ENCODE data around the gene KSR1.
A peak's percentile ranks its signal among the peaks of the same experiment; 100 is the strongest.

KSR1 gene

DNA sequence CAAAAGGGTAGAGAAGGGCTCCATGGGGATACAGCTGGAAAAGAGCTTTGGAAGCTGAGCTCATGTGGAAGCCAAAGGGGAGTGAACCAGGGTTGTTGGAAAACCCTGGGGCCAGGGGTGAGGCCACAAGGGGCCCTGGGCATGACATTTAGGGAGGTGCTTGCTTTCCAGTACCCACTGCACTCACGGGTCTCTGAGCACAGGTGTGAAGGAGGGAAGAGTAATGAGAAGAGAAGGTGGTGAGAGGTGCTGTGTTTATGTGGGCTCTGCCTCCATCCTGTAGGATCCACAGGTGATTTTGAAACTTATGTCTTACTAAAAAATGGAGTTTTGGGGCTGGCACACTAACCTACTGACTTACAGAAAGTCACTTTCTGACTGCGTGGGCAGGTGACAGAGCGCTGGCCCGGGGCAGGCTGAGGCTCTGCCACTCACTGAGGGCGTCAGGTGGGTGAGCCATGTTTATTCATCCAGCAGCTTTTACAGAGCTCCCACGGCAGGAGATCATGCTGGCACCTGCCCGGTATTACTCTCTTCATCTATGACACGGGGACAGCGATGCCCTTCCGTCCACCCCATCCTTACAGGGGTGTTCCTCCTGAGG, 18.9 kb downstream of the KSR1 start:
- DNase-seq: peak in 1 of 5 donors; percentile 29

DNA sequence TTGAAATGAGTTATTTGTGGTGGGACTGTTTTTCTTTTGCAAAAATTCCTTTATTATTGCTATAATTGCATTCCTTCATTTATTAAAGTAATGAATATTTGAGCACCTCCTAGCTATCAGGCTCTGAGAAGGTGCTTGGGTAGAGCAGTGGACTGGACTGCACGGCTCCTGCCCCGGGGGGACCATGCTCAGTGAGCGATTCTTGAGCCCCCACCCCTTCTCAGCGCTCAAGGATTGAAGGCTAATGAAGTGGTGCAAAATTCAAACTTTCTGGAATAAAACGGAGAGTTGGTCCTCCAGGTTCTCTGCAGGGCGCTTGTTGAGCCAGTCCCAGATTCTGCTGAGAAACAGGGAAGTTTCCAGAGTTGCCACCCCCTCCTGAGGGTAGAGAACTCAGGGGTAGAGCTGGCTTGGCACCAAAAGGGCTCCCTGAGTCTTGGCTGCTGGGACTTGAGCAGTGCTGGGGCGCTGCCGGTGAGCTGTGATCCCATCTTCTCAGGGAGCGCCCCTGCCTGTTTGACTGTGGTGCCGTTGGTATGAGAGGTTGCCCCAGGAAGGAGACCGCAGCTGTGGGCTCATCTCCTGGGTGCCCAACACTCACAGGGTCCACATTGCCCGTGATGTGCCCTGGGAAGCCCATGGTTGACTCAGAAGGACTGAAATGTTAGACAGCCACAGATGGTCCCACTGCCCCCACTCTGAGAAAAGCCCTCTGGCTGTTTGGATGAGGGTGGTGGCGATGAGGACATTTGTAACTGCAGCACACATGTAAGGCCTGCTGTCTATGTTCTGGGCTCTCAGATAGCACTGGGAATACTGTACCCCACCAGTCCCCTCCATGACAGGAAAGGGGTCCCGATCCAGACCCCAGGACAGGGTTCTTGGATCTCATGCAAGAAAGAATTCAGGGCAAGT, 20.0 kb downstream of the KSR1 start:
- DNase-seq: no peak

DNA sequence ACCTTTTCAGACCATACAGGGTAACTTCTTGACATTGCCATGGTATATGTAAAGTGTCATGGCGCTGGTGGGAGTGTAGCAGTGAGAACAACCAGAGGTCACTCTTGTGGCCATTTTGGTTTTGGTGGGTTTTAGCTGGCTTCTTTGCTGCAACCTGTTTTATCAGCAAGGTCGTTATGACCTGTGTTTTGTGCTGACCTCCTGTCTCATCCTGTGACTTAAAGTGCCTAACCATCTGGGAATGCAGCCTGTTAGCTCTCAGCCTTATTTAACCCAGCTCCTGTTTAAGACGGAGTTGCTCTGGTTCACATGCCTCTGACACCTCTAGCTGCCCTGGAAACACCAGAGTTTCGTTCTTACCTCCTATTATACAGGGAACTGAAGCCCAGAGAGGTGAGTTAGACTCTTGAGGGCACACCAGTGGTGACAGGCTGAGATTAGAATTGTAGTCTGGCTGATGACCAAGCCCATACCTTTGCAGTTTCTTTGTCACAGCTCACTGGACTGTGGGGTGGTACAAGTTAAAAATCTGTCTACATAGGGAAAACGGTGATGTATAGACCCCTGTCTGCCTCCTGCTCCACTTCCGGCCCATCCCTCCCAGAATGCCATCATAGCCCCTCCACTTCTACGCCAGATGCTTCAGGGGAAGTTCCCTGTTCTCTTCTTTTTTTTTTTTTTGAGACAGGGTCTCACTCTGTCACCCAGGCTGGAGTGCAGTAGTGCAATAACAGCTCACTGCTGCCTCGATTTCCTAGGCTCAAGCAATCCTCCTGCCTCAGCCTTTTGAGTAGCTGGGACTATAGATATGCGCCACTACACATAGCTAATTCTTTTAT, 21.0 kb downstream of the KSR1 start:
- no peak for DNase-seq

DNA sequence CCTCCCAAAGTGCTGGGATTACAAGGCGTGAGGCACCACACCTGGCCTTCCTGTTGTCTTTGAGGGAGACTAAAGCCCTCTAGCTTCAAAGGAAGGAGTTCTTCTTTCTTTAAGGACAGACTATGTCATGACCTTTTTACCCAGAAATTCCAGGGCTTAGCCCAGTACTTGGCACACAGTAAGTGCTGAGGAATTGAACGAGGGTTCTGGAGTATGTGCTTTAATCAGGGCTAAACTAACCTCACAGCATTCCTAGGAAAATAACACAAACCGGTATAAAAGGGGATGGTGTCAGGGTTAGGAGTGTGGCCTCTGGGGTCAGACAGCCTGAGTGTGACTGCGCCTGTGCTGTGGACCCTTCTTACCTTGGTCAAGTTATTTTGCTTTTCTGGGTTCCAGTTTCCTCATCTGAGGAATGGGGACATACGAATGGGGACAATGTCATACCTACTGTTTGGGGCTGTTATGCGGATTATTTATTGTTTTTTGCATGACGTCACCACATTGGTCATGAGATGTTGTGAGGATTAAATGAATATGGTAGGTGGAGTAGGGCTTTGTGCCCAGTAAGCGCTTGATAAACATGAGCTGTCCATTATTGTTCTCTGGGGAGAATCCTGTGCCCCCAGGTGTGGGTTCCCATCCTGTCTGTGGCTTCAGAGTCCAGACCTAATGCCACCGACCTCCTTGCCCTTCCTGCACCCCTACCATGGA, 21.9 kb downstream of the KSR1 start:
- no peak for DNase-seq

DNA sequence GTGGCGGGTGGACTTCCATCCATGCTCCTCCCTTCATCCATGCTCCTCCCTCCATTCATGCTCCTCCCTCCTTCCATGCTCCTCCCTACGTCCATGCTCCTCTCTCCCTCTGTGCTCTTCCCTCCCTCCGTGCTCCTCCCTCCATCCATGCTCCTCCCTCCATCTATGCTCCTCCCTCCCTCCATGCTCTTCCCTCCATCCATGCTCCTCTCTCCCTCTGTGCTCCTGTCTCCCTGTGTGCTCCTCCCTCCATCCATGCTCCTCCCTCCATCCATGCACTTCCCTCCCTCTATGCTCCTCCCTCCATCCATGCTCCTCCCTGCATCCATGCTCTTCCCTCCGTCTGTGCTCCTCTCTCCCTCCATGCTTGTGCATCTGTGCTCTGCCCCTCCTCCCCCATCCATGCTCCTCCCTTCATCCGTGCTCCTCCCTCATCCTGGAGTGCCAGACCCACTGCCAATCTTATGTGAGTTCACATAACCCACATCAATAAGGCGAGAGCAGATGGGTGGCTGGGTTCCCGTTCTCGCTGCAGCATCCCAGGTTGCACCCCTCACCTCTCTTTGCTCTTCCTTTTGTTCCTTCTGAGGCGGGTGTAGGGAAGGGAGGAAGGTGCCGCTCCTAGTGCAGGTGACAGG, 22.8 kb downstream of the KSR1 start:
- DNase-seq: no peak

DNA sequence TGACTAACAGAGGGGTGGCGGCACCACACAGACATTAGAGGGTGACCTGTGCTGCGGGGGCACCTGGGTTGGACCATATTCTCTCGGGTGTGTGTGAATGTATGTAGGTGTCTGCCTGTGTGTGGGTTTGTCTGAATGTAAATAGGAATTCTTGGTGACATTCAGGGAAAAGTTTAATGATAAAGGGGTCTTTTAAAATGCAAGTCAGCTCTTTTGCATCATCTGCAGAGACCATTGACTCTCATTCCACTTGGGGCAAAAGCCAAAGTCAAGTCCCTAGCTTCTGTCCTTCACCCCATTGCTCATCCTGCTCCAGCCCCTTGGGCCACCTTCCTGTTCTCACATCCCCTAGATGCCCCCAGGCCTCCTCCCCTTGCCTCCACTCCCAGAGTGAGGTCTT, 23.6 kb downstream of the KSR1 start:
- DNase-seq: no peak

DNA sequence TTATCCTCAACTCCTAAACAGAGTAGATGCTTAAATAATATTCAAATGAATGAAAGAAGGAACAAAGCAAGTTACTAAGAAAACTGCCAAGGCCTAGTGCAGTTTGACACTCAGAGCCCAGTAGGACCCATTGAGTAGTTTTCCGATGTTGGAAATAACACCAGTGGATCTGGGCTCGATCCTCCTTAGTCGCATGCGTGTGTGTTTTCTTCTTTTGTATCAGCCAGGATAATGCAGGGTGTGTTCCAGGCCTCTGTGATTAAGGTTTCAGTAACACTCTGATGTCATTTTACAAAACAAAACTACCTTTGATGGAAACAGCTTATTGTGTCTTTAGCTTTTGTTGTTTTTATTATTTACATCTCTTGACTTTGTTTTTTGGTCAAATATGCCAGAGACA, 24.5 kb downstream of the KSR1 start:
- DNase-seq: no peak

DNA sequence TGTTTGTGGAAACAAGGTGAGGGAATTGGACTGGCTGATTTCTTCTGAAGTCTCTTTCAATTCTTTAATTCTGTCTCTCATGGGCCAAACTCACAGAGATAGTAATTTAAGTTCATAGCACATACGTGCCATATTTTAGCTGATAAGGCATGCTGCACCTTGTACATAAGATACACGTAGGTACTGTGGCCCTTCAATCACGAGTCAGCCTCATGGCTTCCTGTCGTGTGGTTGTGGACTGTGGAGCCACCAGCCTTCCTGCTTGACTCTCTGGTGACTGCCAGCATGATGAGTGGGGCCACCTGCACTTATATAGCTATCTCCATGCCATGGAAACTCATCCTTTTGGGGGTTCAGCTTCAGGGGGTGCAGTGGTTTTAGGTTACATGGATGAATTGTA, 25.1 kb downstream of the KSR1 start:
- peak in 4 of 5 donors; percentile 26 to 79 (median 37) for DNase-seq

DNA sequence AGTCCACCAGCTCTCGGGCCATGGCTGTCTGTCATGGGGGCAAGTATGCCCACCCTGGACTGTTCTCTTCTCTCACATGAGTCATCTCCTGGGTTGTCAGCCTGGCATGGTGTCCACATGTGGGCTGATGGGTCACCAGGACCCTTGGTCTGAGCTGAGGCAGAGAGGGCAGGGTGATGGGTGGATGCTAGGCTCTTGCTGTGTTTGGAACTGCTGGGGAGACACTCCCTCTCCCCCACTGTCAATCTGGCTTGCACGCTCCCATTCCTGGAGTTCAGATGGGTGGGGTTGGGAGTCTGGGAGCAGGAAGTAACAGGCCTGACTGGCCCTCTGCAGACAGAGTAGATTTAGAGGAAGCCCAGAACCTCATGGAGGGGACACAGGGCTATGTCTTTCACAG, 28.9 kb downstream of the KSR1 start:
- DNase-seq: no peak

DNA sequence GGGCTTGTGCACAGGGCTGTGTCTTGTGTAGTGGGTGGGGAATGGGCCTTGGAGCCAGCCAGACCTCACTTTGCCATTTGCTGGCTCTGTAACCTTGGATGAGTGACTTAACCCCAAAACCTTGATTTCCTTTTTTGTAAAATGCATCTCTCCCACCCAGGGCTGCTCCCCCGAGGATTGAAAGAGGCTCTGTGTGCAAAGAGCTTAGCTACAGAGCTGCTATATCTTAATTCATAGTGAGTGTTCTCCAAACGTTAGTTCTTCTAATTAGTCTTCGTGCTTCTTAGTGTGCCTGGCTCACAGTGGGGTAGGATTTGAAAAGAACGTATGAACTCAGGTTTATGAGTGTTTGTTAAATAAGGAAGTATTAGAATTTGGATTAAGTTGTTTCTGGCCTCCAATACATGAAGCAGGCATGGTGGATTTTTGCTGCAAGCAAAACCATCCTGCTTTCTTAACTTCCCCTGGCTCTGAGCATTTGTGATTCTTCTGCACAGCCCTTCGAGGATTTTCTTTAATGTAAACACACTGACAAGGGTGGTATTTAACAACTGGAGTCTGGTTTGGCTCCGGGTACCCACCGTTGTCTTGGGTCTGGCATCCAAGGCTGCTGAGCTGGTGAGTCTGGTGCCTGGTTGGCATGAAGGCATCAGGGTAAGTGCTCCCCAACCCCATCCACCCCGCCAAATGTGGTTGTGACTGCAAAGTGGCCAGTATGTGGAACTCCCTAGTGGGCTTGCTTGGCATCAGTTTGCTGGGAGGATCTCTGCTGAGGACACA, 29.7 kb downstream of the KSR1 start:
- DNase-seq: no peak

DNA sequence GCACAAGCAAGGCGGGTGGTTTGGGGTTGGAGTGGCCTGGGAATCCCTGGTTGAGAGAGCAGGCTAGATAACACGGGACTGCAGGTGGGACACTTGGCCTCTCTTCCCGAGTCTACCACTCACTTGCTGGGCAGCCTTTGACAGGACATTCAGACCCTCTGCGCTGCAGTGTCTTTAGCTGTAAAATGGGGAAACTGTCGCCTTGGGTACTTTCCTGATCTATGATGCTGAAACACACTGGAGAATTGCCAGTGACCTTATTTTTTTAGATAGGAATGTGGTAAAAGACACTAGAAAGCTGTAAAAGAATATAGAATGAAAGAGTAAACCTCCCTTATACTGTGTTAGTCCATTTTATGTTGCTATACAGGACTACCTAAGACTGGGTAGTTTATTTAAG, 30.5 kb downstream of the KSR1 start:
- DNase-seq: no peak

DNA sequence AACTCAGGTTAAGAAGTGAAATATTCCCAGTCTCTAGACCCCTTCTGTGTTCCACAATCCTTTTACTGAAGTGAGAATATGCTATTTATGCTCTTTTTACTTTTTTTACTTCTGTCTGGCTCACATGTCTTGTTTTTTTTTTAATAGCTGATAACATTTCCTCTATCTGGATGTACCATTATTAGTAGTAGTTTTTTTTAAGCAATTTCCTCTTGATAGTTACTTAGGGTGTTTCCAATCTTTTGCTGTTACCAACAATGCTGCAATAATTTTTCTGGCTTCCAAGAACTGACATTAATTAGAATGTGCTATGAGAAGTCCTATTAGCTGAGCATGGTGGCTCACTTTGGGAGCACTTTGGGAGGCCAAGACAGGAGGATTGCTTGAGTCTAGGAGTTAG, 32.0 kb downstream of the KSR1 start:
- no peak for DNase-seq

DNA sequence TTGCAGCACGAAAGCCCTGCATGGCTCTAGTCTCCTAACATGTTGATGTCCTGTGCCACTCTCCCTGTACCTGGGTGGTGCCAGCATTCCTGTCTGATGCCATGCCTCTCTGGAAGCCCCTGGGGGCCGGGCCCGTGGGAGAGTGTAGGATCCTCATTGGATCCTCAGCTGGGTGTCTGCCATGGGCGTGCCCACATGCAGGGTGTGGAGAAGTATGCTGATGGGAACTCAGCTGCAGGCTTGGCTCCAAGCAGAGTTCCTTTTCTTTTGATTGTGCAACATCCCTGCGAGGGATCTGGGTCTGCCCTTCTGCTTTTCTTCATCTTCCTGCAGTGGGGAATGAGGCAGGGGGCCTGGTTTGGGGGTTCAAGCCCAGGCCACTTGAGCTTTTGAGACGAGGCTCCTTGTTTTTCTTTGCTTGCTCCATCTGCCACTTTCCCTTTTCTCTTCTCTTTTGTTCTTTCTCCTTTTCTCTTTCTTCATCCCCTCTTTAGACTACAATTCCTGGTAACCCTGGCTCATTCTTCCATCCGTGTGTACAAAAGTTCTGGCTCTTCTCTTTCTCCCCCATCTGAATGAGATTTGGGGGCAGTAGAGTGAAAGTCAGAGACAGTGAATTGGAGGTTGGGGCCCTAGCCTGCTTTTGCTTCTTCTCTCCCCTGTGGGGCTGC, 32.9 kb downstream of the KSR1 start:
- DNase-seq: no peak

DNA sequence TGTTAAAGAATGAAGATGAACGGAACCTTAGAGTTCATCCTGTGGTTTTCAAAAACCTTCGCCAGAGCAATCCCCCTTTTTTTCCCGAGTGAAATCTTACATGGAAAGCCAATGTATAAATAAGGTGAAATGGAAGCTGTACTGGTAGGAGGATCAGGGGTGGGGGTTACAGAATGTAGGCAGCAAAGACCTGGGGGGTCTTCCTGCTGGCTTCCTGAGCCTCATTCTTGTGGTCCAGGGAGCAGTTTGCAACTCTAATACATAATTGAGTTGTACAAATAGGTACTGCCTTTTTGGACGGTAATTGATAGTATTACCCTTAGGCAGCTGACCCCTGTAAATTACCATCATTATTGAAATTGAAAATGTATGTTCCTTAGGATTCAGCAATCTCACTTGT, 34.1 kb downstream of the KSR1 start:
- no peak for DNase-seq

DNA sequence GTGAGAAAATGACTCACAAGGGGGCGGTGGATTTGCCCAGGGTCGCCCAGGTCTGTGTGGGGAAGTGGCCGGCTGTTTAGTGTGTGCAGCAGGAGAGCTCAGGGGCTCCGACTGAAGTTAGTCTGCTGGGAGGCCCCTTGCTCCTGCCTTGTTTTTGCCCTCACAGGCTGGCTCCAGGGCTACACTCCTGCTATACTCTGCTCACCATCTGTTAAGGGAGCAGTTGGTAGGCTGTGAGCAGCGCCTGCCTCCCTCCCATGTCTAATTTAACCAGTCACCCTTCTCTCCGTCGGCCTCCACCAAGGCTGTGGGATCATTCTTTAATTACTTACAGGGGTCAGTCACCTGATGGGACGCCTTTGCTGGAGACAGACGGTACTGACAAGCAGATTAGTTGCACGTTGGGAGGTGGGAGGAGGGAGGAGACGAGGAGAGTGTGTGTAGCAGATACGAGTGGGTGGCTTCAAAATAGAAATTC, 35.5 kb downstream of the KSR1 start:
- no peak for DNase-seq

DNA sequence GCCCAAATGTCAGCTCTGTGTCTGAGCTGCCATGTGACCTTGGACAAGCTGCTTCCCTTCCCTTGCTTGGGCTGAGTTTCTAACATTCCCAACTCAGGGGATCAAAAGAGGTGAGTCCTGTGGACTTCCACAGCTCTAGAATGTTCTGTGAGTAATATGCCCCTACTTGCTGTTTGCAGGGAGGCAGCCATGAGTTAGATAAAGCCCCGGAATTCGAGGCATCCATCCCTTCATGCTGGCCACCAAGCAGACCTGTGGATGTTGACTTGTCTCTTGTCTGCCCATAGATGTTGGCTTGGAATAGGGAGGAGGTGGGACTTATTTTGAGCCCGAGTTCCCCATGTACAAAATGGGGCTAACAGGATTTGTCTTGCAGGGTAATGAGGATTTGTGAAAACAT, 36.2 kb downstream of the KSR1 start:
- DNase-seq: no peak

DNA sequence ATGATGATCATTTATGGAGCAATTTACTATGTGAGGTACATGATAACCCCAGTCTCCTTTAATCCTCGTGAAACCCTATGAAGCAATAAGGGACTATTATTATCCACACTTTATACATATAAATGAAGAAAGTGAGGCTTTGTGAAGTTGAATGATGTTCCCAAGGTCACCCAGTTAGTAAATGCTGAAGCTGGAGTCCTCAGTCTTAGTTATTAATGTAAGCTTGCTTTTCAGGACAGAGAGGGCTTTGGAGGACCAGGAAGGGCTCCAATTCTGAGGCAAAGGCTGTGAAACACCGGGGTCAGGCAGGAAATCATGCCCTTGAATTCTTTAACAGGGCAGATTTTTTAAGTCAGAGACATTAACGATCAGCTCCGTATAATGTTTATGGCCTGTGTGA, 36.8 kb downstream of the KSR1 start:
- no peak for DNase-seq

DNA sequence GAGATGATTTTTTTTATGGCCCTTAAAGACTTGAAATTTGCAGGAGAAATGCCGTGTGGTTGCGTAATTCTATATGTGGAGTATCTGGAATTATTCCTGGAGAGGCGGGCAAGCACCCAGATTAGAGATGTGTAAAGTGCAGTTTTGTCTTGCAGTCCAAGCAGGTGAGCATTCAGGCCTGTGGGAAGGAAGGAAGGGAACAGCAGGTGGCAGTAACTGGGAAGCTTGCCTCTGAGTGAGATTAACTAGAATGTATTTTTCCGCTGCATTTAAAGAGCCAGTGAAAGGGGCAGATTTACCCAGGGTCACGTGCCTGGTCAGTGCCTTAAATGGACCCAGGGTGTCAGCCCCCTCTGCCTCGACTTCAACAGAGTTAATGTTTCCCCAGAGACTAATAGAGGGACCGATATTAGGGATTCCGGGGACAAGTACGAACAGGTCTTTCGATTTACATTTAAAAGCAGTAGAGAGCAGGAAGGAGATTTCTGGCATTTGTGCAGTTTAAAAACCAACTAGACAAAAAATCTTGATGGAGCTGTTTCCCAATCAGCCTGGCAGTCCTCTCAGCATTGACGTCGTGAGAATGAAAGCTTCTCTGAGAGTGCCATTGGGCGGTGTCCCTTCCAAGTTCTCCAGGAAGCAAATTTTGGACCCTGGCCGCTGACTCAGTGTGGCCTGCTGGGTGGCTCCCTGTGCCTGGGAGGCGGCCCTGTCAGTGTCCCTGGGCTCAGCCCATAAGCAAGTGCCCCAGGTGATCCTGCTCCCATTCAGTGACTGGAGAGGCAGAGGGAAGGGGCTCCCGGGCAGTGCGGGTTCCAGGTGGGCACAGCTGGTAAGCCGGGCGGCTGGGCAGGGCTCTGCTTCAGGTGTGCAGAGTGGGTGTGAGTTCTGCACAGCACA, 38.2 kb downstream of the KSR1 start:
- no peak for DNase-seq

DNA sequence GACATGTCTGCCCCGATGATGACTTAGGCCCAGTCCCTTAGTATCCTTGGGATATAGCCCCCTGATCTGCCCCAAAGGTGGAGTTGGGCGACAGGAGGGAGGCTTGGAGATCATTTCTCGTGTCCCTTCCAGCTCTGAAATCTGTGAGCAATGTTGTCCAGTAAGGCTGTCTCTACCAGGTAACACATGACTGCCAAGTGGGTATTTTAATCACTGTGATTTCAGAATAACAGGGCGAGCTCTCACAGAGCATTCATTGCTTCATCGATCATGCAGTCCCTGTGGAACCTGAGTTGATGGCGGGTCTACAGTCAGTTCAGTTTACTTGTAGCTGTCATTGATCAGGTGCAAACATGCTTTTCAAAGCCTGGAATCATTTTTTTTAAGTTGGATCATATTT, 39.2 kb downstream of the KSR1 start:
- no peak for DNase-seq

DNA sequence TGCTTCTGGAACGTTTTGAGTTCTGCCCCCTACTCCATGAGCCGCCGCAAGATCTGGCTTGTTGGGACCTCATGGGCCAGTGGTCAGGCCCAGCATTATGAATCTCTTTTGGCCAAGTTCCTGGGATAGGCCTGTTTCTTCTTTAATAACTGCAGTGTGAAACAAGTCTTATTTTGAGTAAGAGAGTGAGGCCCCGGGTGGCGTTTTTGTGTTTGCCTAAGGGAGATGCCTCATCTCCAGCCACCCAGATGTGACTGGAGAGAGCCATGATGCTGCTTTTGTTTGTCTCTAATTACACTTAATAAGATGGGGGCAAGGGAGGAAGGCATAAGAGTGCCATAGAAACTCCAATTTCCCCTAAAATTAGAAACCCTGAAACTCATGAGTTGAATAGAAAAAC, 39.8 kb downstream of the KSR1 start:
- no peak for DNase-seq
